Transverse colon (tissue), 4 donors: Measurements from ENCODE around the gene CEP170B. TPM values are rescaled to one million over a fixed set of nuclear protein-coding genes. Genes with fewer than 3 reads are reported as not detected.
"Not testable (repeated sequence)": the region's sequence is repeated elsewhere in the genome, so short reads cannot be mapped to it uniquely, and the experiment has no call there.

ENCODE experiments used
- DNase-seq: peaks from one replicate; pipeline ENCODE4 v3.0.0-alpha.2; 2019
- H3K27ac ChIP-seq, 4 donors: fragments of 200-600 bp; sonication (generic); 2 replicates each; pipeline ENCODE4 v1.5.1; 2016 to 2018; ENCODE audit warnings: inconsistent platforms in 4 of 4
- H3K27me3 ChIP-seq: fragments of 200-600 bp; sonication (generic); 2 replicates; pipeline ENCODE4 v1.5.1; 2017; ENCODE audit warnings: inconsistent platforms
- H3K36me3 ChIP-seq, 4 donors: fragments of 200-600 bp; sonication (generic); 2 replicates each; pipeline ENCODE4 v1.5.1; 2017 to 2019; ENCODE audit warnings: inconsistent platforms in 4 of 4
- H3K4me1 ChIP-seq, 4 donors: fragments of 200-600 bp; sonication (generic); 2 replicates each; pipeline ENCODE4 v1.5.1; 2017 to 2020; ENCODE audit warnings: inconsistent platforms in 4 of 4
- H3K4me3 ChIP-seq, 4 donors: fragments of 200-600 bp; sonication (generic); 1 replicate in 1 of 4; 2 replicates in 3 of 4; pipeline versions ENCODE4 v1.5.1 to v1.6.1; 2017 to 2019; ENCODE audit warnings: inconsistent platforms in 4 of 4
- H3K9me3 ChIP-seq, 2 donors: fragments of 200-600 bp; sonication (generic); 2 replicates each; pipeline ENCODE4 v1.5.1; 2017 to 2019; ENCODE audit warnings: inconsistent platforms in 2 of 2
- EP300 ChIP-seq: sonication (generic); formaldehyde crosslinking; IDR thresholded peaks from one replicate; pipeline ENCODE4 v1.6.1; 2017; ENCODE audit warnings: antibody characterized with exemption, low read depth
- POLR2A ChIP-seq: fragments of 450-650 bp; IDR thresholded peaks from one replicate; pipeline ENCODE4 v1.6.1; 2016; ENCODE audit warnings: antibody characterized with exemption, mild to moderate bottlenecking, moderate library complexity
- POLR2AphosphoS5 ChIP-seq, 3 donors: sonication (generic); formaldehyde crosslinking; IDR thresholded peaks; one replicate each; pipeline ENCODE4 v1.6.1; 2016; ENCODE audit warnings: antibody characterized with exemption in 3 of 3
- WGBS, 2 donors: methylation state at CpG; one replicate each; pipeline ENCODE4 v1.1.5; 2018; ENCODE audit warnings: low coverage in 1 of 2; 5-methylcytosine and 5-hydroxymethylcytosine counted together
- in situ Hi-C, 4 donors: fragments of 200-750 bp; cut with MboI; loops; one replicate each; pipeline versions ENCODE4 v1.15.0 to v1.15.1; 2017; ENCODE audit warnings: low sequenced_read_pairs in 3 of 4, low pct_ligation_motif_present in 1 of 4, low pct_unique_long_range_greater_than_20kb in 1 of 4
- intact Hi-C: fragments of 100-400 bp; cut with DNase I; formaldehyde crosslinking; loops from one replicate; pipeline ENCODE4 v1.15.1; 2023; ENCODE audit warnings: low total_unique reads
- total RNA-seq, 4 donors: library from RNA; depleted of rRNA; stranded (reverse); fragments of >200 nt; gene quantifications; one replicate each; pipeline ENCODE4 v1.1.0, GENCODE V29; 2016
- TF ChIP-seq, protein P1 (sequence below), 5 experiments: fragments of 200-600 bp in 3 of 5; fragments of 450-650 bp in 2 of 5; sonication (generic) in 3 of 5; IDR thresholded peaks; 1 replicate in 2 of 5; 2 replicates in 3 of 5; pipeline ENCODE4 v1.5.1; 2016 to 2017; ENCODE audit warnings: antibody characterized with exemption in 5 of 5, inconsistent platforms in 3 of 5, mild to moderate bottlenecking in 2 of 5, moderate library complexity in 1 of 5

CEP170B gene
- total RNA-seq, 4 donors from 2014 or later = 56.0 to 195 (median 109) TPM

GRCh38 chr14:104826861-104827176 lies 38.2 kb upstream of the CEP170B start:
- Histone ChIP-seq H3K4me3 (peak overlapping the region; percentile 2 to 62 (median 42)), H3K27ac (peak overlapping the region; percentile 40 to 65 (median 59)), H3K27me3 (no peaks in the 10 kb centered on the region), H3K4me1 (peaks cover 12 to 23% (median 22%) of the 10 kb centered on the region in 4 donors), H3K36me3 (no peaks in the 10 kb centered on the region), H3K9me3 (no peaks in the 10 kb centered on the region)
- WGBS, 2 donors = 11% methylated on average over 23 of the region's 27 CpGs; no CpG with 5 or more reads in 1 of the 2 donors
- in situ Hi-C loops = loop anchor here in 2 of 4 donors (10.0 kb wide), 1 partner anchor 62 kb away; no protein-coding TSS in a partner anchor
- intact Hi-C loops = loop anchor here (5.0 kb wide), 1 partner anchor 60 kb away; no protein-coding TSS in a partner anchor
- no peak for DNase-seq
- TF ChIP-seq EP300 = no peak
- TF ChIP-seq POLR2A = no peak
- TF ChIP-seq, protein P1, sequence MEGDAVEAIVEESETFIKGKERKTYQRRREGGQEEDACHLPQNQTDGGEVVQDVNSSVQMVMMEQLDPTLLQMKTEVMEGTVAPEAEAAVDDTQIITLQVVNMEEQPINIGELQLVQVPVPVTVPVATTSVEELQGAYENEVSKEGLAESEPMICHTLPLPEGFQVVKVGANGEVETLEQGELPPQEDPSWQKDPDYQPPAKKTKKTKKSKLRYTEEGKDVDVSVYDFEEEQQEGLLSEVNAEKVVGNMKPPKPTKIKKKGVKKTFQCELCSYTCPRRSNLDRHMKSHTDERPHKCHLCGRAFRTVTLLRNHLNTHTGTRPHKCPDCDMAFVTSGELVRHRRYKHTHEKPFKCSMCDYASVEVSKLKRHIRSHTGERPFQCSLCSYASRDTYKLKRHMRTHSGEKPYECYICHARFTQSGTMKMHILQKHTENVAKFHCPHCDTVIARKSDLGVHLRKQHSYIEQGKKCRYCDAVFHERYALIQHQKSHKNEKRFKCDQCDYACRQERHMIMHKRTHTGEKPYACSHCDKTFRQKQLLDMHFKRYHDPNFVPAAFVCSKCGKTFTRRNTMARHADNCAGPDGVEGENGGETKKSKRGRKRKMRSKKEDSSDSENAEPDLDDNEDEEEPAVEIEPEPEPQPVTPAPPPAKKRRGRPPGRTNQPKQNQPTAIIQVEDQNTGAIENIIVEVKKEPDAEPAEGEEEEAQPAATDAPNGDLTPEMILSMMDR (IDR thresholded peaks at IDR 0.05) = no peak
- no peak for TF ChIP-seq POLR2AphosphoS5 (IDR thresholded peaks at IDR 0.05)

DNA sequence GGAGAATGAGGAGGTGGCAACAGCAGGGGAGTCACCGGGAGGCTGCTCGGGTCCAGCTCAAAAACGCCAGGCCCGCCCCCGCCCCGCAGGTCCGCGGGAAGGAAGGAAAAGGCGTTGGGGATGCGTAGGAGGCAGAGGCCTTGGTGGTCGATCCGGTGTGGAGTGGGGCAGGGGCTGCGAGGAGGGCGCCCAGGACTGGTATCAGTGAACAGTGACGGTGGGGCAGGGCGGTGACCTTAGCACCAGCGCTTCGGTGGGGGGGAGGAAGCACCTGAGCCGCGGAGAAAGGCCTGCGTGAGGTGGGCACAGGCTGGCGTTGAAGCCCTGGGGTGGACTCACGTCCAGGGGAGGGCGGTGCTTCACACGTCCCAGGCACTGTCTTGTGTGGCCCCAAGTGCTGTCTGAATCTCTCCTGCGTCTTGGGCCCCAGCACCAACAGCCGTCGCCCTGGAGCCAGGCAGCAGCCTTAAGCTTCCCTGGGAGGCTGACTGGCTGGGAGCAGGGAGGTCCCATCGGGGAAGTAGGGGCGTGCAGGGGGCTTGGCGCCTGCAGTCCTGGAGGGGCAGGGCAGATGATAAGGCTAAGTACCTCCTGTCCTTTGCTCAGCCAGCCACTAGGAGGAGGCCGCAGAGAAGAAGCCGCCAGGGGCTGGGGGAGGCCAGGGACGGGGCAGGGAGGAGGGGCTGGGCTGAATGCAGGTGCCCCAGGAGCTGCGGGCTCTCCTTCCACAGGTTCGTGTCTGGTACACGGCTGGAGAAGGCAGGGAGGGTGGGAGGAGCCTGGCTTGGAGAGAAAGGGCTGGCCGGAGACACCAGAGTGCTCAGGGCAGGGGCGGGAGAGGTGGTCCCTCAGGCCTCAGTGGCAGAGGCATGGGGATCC lies 37.7 kb upstream of the CEP170B start:
- intact Hi-C loops (loop anchor here (5.0 kb wide), 1 partner anchor 60 kb away; no protein-coding TSS in a partner anchor), in situ Hi-C loops (loop anchor here in 2 of 4 donors (10.0 kb wide), 1 partner anchor 63 kb away; no protein-coding TSS in a partner anchor)
- H3K27me3 ChIP-seq = no peaks in the 10 kb centered on the region
- H3K36me3 ChIP-seq = no peaks in the 10 kb centered on the region
- 11% methylated on average over 35 of the region's 39 CpGs; no CpG with 5 or more reads in 1 of the 2 donors for WGBS, 2 donors
- H3K4me3 ChIP-seq = peak overlapping the region; percentile 2 to 62 (median 42)
- H3K9me3 ChIP-seq = no peaks in the 10 kb centered on the region
- peak; percentile 62 for DNase-seq
- H3K4me1 ChIP-seq = peaks cover 12 to 23% (median 22%) of the 10 kb centered on the region in 4 donors
- H3K27ac ChIP-seq = peak overlapping the region; percentile 40 to 65 (median 59)
- TF ChIP-seq POLR2AphosphoS5 (IDR thresholded peaks at IDR 0.05) = no peak
- TF ChIP-seq EP300 = no peak
- TF ChIP-seq POLR2A = no peak
- TF ChIP-seq, protein P1 (IDR thresholded peaks at IDR 0.05) = peak; percentile 41 to 78 (median 51)

DNA sequence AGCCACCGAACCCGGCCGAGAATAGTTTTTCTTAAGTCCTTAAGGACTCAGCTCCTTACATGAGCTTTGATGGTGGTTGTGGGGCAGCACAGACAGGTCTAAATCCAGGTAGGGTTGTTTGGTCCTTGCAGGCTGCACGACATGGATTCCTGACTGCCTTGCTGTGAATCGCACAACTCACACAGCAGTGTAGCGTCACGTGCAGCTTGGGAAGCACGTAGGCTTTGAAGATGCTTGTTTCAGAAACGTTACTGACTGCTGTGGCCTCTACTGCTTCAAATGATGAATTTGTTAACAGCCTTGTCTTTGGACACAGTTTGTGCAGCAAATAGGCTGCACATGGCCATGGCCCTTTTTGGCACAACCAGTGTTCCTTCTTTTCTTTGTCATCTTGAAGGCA lies 34.3 kb upstream of the CEP170B start:
- DNase-seq = no peak
- H3K27ac ChIP-seq = no peak overlapping the region
- TF ChIP-seq, protein P1 (IDR thresholded peaks at IDR 0.05) = no peak
- TF ChIP-seq POLR2A (no peak), EP300 (no peak), POLR2AphosphoS5 (IDR thresholded peaks at IDR 0.05) (no peak)
- no peaks in the 10 kb centered on the region for H3K9me3 ChIP-seq
- WGBS, 2 donors = 60 to 76% methylated on average over 1 to 9 of the region's 9 CpGs
- peaks cover 9 to 20% (median 19%) of the 10 kb centered on the region in 4 donors for H3K4me1 ChIP-seq
- H3K4me3 ChIP-seq = no peak overlapping the region
- in situ Hi-C loops (no loop called here), intact Hi-C loops (no loop called here)
- H3K36me3 ChIP-seq = no peaks in the 10 kb centered on the region
- no peaks in the 10 kb centered on the region for H3K27me3 ChIP-seq

DNA sequence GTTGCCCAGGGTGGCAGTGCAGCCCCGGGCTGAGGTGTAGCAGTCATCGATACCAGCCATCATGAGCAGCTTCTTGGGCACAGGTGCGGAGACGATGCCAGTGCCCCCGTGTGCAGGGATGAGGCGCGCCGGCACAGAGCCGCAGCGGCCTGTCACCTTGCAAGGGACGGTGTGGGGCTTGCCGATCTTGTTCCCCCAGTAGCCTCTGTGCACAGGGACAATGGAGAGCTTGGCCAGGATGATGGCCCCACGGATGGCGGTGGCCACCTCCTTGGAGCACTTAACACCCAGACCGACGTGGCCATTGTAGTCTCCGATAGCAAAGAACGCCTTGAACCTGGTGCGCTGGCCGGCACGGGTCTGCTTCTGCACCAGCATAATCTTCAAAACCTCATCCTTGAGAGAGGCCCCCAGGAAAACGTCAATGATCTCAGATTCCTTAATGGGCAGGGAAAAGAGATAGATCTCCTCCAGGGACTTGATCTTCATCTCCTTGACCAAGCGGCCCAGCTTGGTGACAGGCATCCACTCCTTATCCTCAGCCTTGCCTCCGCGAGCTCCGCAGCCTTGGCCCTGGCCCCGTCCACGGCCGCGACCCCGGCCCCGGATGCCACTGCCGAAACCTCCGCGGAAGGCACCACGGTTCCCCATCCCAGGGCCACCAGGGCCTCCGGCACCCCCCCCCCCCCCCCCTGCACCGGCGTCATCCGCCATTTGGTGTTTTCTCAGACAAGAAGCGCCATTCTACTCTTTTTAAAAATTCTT lies 28.7 kb upstream of the CEP170B start:
- H3K27ac ChIP-seq, H3K4me1 ChIP-seq, DNase-seq, H3K36me3 ChIP-seq, intact Hi-C loops, in situ Hi-C loops, H3K9me3 ChIP-seq, H3K4me3 ChIP-seq: not testable (repeated sequence)
- WGBS, 2 donors = 96% methylated on average over 5 to 19 of the region's 41 CpGs
- peaks cover 14% of the 10 kb centered on the region for H3K27me3 ChIP-seq
